ENCODE measurements around the gene AP2A2. TPM values are rescaled to one million over a fixed set of nuclear protein-coding genes. Genes with fewer than 3 reads are reported as not detected.

Gene AP2A2
- total RNA-seq, 1 experiment from 2014 or later = 55.5 TPM

DNA sequence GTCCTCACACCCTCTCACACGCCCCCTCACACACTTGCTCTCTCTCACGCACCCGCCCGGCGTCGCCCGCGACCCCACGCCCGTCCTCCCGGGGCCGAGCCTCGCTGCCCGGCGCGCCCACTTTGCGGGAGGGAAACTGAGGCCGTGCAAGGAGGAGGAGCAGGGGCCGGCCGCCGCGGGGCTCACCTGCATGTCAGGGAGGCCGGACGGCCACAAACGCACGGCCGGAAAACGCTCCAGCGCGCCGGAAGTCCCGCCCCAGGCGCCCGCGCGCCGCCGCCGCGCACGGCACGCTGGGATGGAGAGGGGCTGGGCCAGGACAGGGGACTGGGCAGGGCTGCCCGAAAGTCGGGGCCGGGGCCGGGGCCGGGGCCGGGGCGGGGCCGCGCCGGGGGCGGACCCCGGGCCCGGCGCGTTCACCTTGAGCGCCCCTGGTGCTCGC lies 15.1 kb upstream of the AP2A2 start, which contains the start of gene CHID1 (continued):
- TF ChIP-seq REST (IDR thresholded peaks at IDR 0.05; ENCODE audit: low read depth) = no peak
- no peak for TF ChIP-seq ATF3 (IDR thresholded peaks at IDR 0.05)

- H3K9me3 ChIP-seq (ENCODE audit: control insufficient read depth in 1 of 2, insufficient read depth in 1 of 2, low read depth in 1 of 2, low read length in 2 of 2) = no peaks in the 10 kb centered on the region
- ChIA-PET POLR2A (interaction anchor here (1.0 kb wide), 2 partner anchors 8 to 92 kb away, joined by 3 to 4 read pairs; no protein-coding TSS in a partner anchor), CTCF (interaction anchor here (0.5 to 1.3 kb wide), 2 partner anchors 14 to 15 kb away, joined by 4 to 7 read pairs; no protein-coding TSS in a partner anchor), RAD21 (ENCODE audit: low non-redundant PET in 1 of 2, low total read pairs in 2 of 2, uncharacterized antibody in 2 of 2, unreplicated experiment in 2 of 2) (no interaction called here)
- BruUV-seq (replicated peaks) = TSS peak; percentile 59
- H2AFZ ChIP-seq (ENCODE audit: low read depth, low read length, poor library complexity, severe bottlenecking) = no peak overlapping the region
- TF ChIP-seq FOSL1 (IDR thresholded peaks at IDR 0.05; ENCODE audit: low read depth) (no peak), EGR1 (IDR thresholded peaks at IDR 0.05; ENCODE audit: low read depth) (0 out of 2 replicates have a peak, but pooled peaks have one; percentile 44), POLR2A (IDR thresholded peaks at IDR 0.05; ENCODE audit: borderline replicate concordance, extremely low read depth, insufficient read depth, insufficient read length) (peak; percentile 74), ZFX (IDR thresholded peaks at IDR 0.05) (peak; percentile 85; the same call in 1 of the 2 replicates), POLR2AphosphoS5 (IDR thresholded peaks at IDR 0.05; ENCODE audit: low read depth, low read length) (peak; percentile 81), EZH2phosphoT487 (IDR thresholded peaks at IDR 0.05; ENCODE audit: borderline replicate concordance) (no peak), TCF7L2 (IDR thresholded peaks at IDR 0.05; ENCODE audit: borderline replicate concordance, extremely low read depth, insufficient read depth, insufficient read length) (no peak)
- peak; percentile 54 for ATAC-seq
- peak overlapping the region; percentile 87 for H3K9ac ChIP-seq (ENCODE audit: low read length)
- H3K27me3 ChIP-seq (ENCODE audit: insufficient read depth, low read length) = no peaks in the 10 kb centered on the region
- H3K9me2 ChIP-seq (ENCODE audit: insufficient read depth) = no peaks in the 10 kb centered on the region
- peak overlapping the region; percentile 67 to 100 for H3K4me3 ChIP-seq (replicated peaks in 1 of 2; ENCODE audit: low read depth in 1 of 2, low read length in 2 of 2)
- peak overlapping the region; percentile 93 for H3K27ac ChIP-seq (ENCODE audit: low read depth, low read length)
- DNase-seq (ENCODE audit: low read depth, low spot score) = no peak
- H3K4me1 ChIP-seq (ENCODE audit: control insufficient read depth in 1 of 2, insufficient read depth in 2 of 2, low read length in 2 of 2) = peaks cover 12 to 24% of the 10 kb centered on the region in 2 experiments
- peaks cover 0 to 8% of the 10 kb centered on the region in 2 experiments; a peak in 1 of 4 replicates for H3K36me3 ChIP-seq (ENCODE audit: control insufficient read depth in 1 of 2, insufficient read depth in 2 of 2, low read length in 2 of 2)
- no peaks in the 10 kb centered on the region for H4K20me1 ChIP-seq (ENCODE audit: insufficient read depth)
- peak overlapping the region; percentile 93 for H3K4me2 ChIP-seq (ENCODE audit: low read length)
- peaks cover 41% of the 10 kb centered on the region for H3K79me2 ChIP-seq (ENCODE audit: insufficient read depth, low read length)
- intact Hi-C loops (cut with micrococcal nuclease) = no loop called here
Measured at GRCh38 chr11:911031-911889, 14.4 kb upstream of the AP2A2 start.
